GM12878 (cell line): ENCODE results near the gene SMIM31.

ENCODE experiments used
- ATF2 ChIP-seq: IDR thresholded peaks from 2 replicates; pipeline ENCODE4 v1.6.1; 2012; ENCODE audit warnings: low read length, inconsistent platforms
- CEBPB ChIP-seq, 2 experiments: fragments of 150-350 bp in 1 of 2; IDR thresholded peaks; 2 replicates each; pipeline ENCODE4 v1.6.1; 2012 to 2014; ENCODE audit warnings: low read depth in 2 of 2, low read length in 2 of 2, borderline replicate concordance in 1 of 2, inconsistent platforms in 1 of 2
- CTCF ChIP-seq, 3 experiments: IDR thresholded peaks in 2 of 3; conservative IDR thresholded peaks in 1 of 3; 2 replicates each; pipeline ENCODE4 v1.5.1; 2011; ENCODE audit warnings: low read depth in 3 of 3, low read length in 3 of 3, mild to moderate bottlenecking in 3 of 3, control low read depth in 2 of 3, moderate library complexity in 2 of 3, inconsistent platforms in 1 of 3, mixed read lengths in 1 of 3; ENCODE audit not compliant: control insufficient read depth in 2 of 3, insufficient read depth in 1 of 3; ENCODE audit errors: extremely low read depth in 1 of 3
- EZH2 ChIP-seq: IDR thresholded peaks from 2 replicates; pipeline ENCODE4 v1.6.1; 2012; ENCODE audit warnings: low read depth, mild to moderate bottlenecking, control low read depth, inconsistent platforms, low read length, borderline replicate concordance; ENCODE audit not compliant: control insufficient read depth
- POLR2A ChIP-seq: IDR thresholded peaks from 2 replicates; pipeline ENCODE4 v1.6.1; 2011; ENCODE audit warnings: low read depth, mild to moderate bottlenecking, low read length
- POU2F2 ChIP-seq: IDR thresholded peaks from 3 replicates; pipeline ENCODE4 v1.6.1; 2011; ENCODE audit warnings: low read depth, mild to moderate bottlenecking, low read length, borderline replicate concordance
- RAD51 ChIP-seq: fragments of 450-650 bp; IDR thresholded peaks from 2 replicates; pipeline ENCODE4 v1.6.1; 2016; ENCODE audit warnings: moderate library complexity, mild to moderate bottlenecking, inconsistent platforms
- REST ChIP-seq: IDR thresholded peaks from 2 replicates; pipeline ENCODE4 v1.6.1; 2012; ENCODE audit warnings: mild to moderate bottlenecking, low read depth, low read length
- ZBTB33 ChIP-seq: fragments of 450-650 bp; IDR thresholded peaks from 2 replicates; pipeline ENCODE4 v1.6.1; 2017; ENCODE audit warnings: mild to moderate bottlenecking

GRCh38 chr4:164748375-164748774, 5.6 kb upstream of the SMIM31 start:
- TF ChIP-seq REST, result no peak
- no peak for TF ChIP-seq POU2F2
- TF ChIP-seq POLR2A, result no peak
- TF ChIP-seq EZH2, result no peak
- TF ChIP-seq CTCF (IDR thresholded peaks at IDR 0.05 in 2 of 3, conservative IDR thresholded peaks at IDR 0.05 in 1 of 3; ENCODE audit: control insufficient read depth in 2 of 3, extremely low read depth in 1 of 3, insufficient read depth in 1 of 3, low read depth in 3 of 3, low read length in 3 of 3), result peak in 1 of 3 experiments; percentile 36; a peak in 2 of 6 replicates
- TF ChIP-seq ZBTB33, result no peak
- no peak for TF ChIP-seq CEBPB (IDR thresholded peaks at IDR 0.05; ENCODE audit: borderline replicate concordance in 1 of 2, low read depth in 2 of 2, low read length in 2 of 2)
- TF ChIP-seq RAD51, result no peak
- TF ChIP-seq ATF2, result no peak
